Astrocyte of the hippocampus (primary cell): ENCODE data around the gene RIN2.

ENCODE experiments used
- DNase-seq: peaks from one replicate; pipeline ENCODE4 v3.0.0; 2011; ENCODE audit warnings: low read depth, low spot score

Gene RIN2

GRCh38 chr20:19764207-19764606 is 6.1 kb downstream of the RIN2 start:
- DNase-seq, result no peak

GRCh38 chr20:19765266-19765665 is 7.2 kb downstream of the RIN2 start:
- DNase-seq, result no peak

GRCh38 chr20:19765913-19766312 is 7.9 kb downstream of the RIN2 start:
- DNase-seq, result no peak

GRCh38 chr20:19767070-19767469 is 9.0 kb downstream of the RIN2 start:
- DNase-seq, result no peak

GRCh38 chr20:19768325-19768842 is 10.3 kb downstream of the RIN2 start:
- no peak for DNase-seq

GRCh38 chr20:19769507-19769906 is 11.4 kb downstream of the RIN2 start:
- no peak for DNase-seq

- no peak for DNase-seq
Observed at GRCh38 chr20:19770375-19770774, 12.3 kb downstream of the RIN2 start.

- DNase-seq, result no peak
Observed at GRCh38 chr20:19771031-19771430, 13.0 kb downstream of the RIN2 start.

GRCh38 chr20:19773471-19773870 is 15.4 kb downstream of the RIN2 start:
- no peak for DNase-seq

- DNase-seq, result no peak
Observed at GRCh38 chr20:19774135-19774933, 16.3 kb downstream of the RIN2 start.

- DNase-seq, result no peak
Observed at GRCh38 chr20:19775353-19776253, 17.5 kb downstream of the RIN2 start.

GRCh38 chr20:19777315-19777714 is 19.3 kb downstream of the RIN2 start:
- DNase-seq, result no peak

GRCh38 chr20:19777981-19778380 is 19.9 kb downstream of the RIN2 start:
- no peak for DNase-seq

- DNase-seq, result no peak
Observed at GRCh38 chr20:19778404-19778803, 20.3 kb downstream of the RIN2 start.

- DNase-seq, result no peak
Observed at GRCh38 chr20:19779634-19780033, 21.6 kb downstream of the RIN2 start.

- DNase-seq, result no peak
Observed at GRCh38 chr20:19780261-19780660, 22.2 kb downstream of the RIN2 start.

GRCh38 chr20:19781235-19781634 is 23.2 kb downstream of the RIN2 start:
- DNase-seq, result no peak

- DNase-seq, result no peak
Observed at GRCh38 chr20:19782669-19783068, 24.6 kb downstream of the RIN2 start.

- peak; percentile 51 for DNase-seq
Observed at GRCh38 chr20:19783966-19784401, 25.9 kb downstream of the RIN2 start.

GRCh38 chr20:19784511-19785172 is 26.6 kb downstream of the RIN2 start:
- peak; percentile 90 for DNase-seq

GRCh38 chr20:19785173-19785982 is 27.3 kb downstream of the RIN2 start:
- DNase-seq, result peak; percentile 44
